HG03139 (cell line): Measurements from ENCODE around the gene PIK3C2B.

Experiments
- ATAC-seq: cut with Tn5 transposase; IDR thresholded peaks from one replicate; pipeline ENCODE4 v1.9.1; 2021; ENCODE audit not compliant: unreplicated experiment

Gene PIK3C2B

DNA sequence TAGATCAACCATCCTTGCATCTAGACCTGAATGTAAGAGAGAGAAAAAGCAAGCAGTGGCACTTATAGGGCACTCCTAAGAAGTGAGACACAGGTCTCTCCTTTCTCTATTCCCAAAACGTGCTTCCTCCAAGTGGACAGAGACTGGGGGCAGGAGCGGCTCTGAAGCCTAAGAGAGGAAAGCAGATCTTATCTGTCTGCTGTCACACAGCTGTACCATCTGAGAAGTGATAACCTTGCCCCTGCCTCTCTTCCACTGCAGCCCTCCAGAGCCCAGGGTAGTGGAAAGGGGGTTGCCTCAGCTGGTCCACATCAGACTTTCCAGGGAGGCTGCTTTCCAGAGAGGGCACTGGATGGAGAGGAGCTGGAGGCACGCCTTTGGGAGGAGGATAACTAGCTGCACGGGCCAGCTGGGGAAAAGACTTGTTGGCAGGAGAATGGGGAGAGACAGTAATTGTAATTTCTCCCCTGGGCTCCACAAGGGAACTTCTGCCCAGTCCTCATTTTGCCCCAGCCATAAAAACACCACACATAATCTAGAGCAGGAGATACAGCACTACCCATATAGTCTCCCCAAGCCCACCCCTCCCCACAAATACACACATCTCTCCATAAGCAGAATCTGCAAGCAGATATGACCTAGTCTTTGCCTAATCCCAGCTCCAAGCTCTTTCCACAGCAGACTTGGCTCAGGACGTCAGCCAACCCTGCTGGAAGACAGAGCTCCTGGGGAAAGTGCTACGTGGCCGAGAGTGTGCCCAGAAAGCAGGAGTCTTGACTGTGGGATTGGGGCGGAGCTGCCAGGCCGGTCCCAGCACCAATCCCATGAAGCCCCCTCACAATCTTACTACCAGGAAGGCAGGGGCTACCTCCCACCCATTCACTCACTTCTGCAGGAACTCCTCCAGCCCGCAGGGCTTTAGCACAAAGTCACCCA, 31.2 kb downstream of the PIK3C2B start:
- no peak for ATAC-seq

DNA sequence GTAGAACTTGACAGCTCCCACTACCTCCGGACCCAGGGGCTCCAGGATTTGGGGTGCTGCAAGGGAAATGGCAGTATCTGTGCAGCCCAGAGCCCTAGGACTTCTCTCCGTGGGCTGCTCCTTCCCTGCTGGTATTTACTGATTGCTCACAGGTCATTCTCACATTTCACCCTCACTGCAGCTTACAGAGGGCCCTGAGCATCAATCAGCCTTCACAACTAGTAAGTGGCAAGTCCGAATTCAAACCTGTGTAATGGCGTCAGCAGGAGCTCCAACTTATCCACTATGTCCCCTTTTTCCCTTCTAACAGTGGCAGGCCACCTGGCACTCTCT, 32.4 kb downstream of the PIK3C2B start:
- ATAC-seq = no peak

DNA sequence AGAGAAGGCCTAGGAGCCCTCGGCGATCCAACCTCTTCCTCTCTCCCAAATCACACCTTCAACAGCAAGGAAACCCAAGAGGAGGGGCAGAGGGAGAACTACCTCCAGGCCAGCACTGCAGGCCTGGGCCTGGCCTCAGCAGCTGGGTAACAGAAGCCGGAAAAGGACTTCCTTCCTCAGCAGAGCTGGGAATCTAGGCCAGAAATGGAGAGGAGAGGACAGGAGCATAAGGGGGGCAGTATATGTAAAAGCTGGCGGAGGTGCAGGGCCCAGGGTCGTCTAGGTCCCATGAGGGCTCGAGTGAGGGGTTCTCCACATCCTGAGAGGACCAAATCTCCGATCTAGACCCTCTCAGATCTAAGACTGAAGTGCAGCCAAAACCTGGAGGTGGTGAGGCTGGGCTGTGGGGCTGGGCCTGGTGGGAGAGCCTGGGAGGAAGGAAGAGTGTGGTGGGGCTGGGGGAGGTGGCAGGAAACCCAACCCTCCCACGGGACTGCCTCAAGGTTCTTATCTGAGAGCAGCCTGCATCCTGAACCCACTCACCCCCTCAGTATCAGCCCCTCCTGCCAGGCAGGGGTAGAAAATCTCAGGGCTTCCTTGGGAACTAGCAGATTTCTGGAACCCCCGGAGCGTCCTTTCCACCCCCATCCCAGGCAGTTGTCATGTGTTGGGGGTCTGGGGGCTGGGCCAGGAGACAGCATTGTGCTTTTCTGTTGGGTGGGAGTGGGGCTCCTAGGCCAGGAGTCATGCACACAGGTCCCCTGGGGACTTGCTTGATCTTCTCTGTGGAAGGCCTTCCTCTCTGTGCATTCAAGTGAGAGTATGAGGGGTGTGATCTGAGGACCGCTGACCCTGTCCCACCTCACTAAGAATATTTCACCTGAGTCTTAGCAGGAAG, 33.0 kb downstream of the PIK3C2B start:
- no peak for ATAC-seq

DNA sequence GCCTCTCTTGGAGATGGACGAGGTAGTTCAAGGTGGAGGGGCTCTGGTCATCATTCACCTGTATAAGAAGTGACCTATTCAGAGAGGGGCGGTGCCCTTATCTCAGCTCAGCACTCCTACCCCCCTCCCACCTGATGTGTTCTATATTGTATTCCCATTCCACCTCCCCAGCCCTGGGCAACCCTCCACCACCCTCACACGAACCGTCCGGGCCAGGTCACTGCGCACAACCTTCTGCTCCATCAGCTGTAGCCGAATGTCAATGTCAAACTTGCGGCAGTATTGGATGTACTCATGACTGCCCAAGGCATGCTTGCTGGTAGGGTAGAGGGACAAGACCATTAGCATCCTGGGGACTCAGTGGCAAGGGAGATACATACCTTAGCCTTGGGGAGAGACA, 34.3 kb downstream of the PIK3C2B start:
- ATAC-seq = no peak

DNA sequence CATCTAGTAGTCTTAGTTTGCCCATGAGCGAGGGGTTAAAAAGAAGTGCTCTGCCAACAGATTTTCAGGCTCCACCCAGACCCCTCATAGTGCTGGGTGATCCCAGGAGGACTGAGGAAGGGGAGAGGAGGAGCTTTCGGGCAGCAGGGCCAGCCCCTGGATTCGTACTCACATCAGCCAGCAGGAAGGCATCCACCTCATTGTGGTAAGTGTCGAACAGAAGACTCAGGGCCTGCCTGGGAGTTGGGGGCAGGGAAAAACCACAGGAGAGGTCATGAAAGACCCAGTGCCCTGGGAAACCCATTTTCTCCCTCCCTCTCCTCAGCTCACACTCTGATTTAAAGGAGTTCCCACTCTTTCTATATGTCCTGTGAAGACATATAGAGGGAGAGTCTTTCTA, 34.9 kb downstream of the PIK3C2B start:
- no peak for ATAC-seq

DNA sequence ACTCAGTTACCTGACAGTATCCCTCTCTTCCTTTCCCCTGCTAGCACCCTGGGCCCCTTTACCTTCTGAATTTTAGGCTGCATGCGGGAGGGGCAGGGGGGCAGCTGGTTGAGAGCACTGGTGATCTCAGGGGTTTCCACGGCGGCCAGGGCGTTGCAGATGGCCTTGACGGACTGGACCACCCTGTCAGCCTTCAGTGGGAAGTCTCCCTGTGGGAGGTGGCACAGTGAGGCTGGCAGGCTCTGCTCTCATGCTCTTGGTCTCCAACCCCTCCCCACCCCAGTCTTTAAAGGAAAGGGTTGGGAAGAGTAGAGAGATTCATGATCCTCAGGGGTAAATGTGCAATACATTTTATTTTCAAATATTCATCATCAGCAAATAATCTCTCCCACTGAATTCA, 36.9 kb downstream of the PIK3C2B start:
- ATAC-seq = no peak

DNA sequence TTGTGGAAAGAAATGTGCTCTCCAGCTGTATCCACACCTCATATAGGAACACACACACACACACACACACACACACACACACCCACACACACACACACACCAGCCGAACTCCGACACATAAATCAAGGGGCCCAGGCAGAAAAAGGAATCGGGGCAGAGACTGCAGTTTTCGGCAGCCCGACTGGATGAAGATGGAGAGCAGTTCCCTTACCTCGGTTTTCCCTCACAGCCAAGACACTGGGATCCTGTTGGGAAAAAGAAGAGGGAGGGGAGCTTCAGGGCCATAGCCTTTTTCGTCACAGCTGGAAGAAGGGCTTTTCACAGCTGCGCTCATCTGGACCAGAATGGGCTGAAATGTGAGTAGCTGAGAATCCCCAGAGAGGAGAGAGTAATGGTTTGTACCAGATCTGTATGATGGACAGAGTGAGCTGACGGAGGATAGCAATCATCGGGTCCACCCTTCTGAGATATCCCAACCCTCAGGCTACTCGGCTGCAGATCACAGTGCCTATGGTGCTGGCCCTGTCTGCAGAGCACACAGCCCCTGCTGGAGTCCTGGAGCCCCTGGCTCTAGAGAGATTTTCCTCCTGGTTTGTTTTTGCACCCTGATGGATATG, 37.7 kb downstream of the PIK3C2B start:
- no peak for ATAC-seq

DNA sequence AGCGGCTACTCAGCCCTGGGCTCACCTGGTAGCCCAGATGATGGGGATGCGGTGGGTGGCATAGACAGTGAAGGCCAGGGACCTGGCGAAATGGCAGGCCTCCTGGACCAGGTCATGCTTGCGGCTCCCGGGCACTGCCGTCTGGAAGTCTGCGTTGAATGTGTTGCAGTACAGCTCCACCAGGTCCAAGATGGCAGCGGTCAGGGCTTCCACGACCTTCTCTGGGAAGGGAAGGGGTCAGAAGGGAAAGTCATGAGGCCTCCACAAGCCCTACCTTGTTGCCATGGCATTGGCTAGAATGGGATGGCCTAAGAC, 38.8 kb downstream of the PIK3C2B start:
- ATAC-seq = no peak

DNA sequence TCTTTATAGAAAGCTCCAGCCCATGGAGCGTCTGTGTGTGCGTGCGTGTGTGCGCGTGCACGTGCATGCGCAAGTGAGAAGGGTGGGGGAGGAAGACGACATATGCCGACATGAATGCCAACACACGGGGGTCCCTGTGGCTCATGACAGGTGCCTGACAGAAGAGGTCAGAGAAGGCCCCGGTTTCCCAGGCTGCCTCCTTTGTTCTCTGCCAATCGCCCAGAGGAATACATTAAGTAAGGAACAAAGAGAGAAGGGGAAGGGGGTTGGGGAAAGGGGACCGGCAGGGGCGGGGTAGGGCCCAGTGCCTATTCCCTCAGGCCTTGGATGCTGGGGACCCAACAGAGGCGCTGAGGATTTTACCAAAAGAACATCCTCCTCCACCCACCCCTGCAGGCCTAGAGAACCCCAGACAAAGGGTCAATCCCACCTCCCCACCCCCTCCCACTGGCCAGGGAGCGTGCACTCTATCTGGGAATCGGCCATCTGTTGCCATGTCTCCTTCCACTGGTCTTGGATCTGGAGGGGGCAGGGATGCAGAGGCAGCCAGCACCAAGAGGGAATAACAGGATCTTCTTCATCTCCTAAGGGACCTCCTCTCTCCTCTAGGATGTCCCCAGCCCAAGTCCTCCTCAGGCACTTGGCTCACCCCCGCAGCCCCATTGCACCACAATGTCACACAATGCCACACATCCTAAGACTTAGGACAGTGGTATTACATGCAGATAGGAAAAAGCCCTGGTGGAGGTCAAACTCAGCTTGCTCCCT, 39.4 kb downstream of the PIK3C2B start:
- ATAC-seq = no peak

DNA sequence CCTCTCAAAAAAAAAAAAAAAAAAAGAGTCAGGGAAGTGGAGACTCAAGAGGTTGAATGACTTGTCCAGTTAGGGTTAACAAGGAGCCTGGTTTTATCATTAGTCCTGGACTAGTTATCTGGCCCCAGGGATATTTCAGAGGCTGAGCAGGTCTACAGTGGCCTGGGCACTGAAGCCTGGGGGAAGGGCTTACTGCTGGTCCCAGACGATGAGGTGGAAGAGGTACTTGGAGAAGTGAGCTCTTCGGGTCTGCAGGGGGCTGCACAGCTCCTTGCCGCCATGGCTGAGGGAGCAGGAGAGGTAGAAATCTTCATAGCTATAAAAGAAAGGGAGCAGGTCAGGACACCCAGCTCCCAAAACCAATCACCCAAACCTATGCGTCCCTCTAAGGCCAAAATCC, 40.1 kb downstream of the PIK3C2B start:
- ATAC-seq = no peak

DNA sequence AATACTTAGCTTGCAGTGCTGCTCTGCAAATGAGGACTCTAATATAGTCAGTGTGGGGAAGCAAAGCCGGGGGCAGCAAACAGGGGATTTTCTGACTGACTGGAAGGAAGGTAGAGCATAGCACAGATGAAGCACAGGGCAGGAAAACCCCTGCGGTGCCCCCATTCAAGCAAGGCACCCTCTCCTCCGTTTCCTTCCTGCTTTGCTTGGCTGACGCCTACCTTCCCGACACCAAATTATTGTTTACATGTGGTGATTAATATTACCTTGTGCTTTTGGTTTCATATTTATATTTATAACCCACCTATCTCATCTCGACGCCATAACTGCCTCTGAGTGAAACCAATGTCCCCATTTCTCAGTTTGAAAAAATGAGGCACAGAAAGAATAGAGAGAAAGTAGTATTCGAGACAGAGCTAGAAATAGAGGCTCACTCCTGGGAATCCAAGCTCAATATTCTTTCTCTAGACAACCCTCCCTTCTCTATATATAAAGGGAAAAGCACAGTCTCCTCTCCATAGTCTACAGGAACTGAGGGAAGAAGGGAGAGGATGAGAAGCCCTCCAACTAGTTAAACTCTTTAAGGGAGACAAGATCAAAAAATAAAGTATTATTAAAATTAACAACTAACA, 41.3 kb downstream of the PIK3C2B start:
- ATAC-seq = peak; percentile 68

DNA sequence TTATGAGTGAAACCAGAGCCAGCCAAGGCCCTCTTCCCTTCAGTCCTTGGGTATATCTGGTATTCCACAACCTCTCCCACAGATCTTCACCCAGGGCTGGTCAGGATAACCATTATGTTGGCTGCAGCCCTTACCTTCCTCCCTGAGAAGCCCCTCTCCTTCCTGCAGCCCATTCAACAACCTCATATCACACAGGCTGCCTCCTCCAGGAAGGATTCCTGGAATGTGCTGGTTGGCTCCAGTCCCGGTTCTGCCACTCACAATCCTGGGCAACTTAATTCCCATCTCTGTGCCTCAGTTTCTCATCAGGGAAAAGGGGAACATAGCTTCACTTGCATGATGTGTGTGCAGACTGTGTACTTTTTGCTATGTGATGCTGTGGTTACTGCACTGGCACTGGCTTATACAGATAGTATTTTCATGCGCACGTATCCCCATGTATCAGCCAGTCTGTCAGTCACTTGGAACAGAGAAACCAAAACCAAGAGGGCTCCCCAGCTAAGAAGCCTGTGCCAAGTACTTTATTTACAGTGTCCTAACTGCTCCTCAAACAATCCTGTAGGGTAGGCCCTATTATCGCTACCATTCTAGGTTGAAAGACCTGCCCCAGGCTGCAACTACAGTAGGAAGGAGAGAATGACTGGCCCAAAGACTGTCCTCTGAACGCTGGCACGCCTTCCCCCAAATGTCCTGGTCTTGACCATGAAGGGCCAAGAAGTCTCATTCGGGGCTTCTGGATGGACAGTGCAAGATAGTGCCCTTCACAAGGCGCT, 43.1 kb downstream of the PIK3C2B start:
- ATAC-seq = no peak

DNA sequence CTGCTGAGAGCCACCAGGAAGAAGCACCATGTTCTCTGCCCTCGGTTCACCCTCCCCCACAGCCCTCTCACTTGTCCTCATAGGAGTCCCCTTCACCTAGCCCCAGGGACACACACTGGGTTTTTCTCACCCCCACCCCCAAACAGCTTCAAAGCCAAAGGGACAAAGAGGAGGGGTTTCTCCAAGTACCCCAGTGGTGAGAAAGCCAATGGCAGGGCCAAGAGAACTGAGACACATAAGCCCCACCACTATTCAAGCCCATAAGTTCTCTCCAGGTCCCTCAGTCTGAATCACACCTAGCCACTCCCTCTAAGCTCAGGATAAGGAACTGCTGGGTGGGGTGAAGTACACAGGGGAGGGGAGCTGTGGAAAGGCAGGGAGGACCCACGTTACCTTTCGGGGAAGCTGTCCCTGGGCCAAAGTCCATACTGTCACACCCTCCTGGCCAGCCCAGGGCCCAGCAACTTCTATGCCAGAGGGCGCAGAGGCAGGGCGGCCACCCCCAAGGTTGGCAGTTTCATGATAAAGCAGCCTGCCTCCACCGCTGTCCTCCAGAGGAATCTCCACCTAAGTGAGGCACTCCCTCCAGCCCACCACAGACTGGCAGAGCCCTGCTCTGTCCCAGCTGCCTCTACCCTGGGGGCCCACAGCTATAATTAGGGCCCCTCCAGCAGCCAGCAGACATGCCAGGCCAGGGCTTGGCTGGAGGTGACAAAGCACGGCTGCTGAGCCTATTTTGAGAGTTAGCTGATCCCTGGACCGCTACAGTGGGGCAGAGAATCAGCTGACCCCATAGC, 43.9 kb downstream of the PIK3C2B start:
- no peak for ATAC-seq

DNA sequence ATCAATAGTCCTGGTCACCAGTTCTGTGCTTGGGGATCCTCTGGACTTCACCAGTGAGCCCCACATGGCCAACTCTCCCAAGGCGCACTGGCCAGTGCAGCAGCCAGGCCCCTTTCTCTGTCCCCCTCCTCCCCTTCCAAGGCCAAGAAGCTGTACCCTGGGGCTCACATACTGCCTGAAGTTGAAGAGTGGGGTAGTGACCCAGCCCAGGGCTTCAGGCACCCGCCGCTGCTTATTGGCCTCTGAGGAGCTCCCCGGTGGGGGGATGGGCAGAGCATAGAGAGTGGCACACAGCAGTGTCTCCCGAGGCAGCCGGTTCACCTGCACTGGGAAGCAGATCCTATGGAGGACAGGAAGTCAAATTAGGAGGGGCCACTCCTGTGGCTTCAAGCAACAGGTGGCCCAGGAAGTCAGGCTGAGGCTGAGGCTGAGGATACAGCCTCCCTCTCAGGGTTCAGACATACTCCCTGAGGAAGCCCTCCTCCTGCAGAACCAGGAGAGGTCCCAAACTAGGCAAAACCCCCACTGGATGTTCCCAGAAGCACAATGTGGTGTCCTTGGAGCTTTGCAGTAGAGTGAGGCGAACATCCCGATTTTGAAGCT, 44.8 kb downstream of the PIK3C2B start:
- no peak for ATAC-seq

DNA sequence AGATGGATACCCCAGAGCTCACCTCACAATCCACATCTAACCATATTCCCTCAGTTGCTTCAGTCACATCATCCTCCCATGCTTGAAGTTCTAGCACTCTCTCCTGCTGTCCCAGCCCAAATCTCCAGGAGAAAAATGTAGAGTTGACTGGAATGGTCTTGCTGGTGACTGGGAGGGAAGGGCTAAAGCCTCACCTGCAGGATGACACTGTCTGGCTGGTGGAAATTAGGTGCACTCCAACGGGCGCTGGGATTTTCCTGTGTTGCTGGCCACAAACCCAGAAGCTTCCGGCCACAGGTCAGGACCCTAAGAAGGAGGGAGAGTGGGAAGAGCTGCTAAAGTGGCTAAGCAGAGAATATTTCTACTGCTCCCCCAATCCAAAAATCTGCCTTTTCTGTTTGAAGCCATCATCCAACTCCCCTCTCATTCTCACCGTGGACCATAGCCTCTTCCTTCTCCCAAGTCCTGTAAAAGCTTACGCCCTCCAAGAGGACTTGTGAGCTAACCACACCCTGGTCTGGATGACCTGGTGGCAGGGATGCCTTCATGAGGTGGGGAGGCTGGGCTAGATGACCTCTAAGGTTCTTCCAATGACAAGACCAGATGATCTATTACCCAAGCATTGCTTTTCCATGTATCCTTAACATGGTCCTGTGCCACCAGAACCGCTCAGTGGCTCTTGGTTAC, 45.5 kb downstream of the PIK3C2B start:
- ATAC-seq = no peak

DNA sequence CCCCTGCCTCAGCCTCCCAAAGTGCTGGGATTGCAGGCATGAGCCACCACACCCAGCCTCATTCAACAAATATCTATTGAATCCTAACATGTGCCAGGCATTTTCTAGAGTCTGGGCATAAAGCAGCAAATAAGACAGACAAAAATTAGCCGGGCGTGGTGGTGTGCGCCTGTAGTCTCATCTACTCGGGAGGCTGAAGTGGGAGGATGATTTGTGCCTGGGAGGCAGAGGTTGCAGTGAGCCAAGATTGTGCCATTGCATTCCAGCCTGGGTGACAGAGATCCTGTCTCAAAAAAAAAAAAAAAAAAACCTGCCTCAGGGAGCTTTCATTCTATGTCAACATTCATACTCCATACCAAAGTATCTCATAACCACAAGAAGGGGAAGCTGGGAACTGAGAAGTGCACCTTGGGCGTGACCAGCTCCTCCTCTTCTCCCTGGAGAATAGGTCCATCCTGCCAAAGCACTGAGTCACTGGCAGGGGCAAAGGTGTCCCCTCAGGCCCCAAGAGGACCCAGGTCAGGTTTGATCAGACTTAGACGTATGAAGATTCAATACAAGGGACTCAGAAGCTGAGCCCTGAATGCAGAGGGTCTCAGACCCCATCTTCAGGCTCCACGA, 46.2 kb downstream of the PIK3C2B start:
- ATAC-seq = no peak

DNA sequence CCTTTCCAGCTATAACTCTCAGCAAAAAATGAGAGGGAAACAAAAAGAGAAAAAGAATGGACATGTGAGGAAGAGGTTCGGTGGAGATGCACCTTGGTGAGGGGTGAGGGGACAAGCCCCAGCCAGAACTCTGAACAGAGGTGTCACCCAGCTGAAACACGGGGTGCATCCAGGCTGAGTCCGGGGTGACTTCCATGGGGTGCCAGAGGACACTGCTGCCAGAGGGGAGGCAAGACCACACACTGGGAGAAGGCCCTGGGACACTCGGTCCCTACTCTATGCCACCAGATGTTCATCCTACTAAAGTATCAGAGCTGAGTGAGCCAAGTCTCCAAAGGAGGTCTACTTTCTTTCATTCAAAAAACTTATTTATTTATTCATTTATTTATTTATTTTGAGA, 46.9 kb downstream of the PIK3C2B start:
- no peak for ATAC-seq

DNA sequence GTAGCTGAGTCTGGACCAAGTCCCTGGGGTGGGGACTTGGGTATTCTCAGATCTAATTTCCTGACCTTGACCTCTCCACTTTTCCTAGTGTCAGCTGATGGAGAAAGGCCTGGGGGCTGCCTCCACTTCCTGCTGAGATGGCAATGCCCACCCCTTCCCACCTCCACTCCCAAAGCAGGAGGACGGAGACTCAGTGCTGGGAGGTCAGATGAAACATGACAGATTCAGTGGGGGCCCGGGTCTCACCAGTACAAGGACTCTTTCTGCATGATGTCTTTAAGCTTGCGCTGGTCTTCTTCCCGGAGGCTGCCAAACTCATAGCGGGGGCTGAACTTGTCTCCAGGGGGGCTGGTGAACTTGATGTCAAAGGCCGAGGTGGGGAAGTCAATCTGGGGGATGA, 47.4 kb downstream of the PIK3C2B start:
- ATAC-seq = no peak
